GM10266 (cell line): Measurements from ENCODE around the gene SPOCK2.
A peak's percentile ranks its signal among the peaks of the same experiment; 100 is the strongest.
"Not testable (repeated sequence)": the region's sequence is repeated elsewhere in the genome, so short reads cannot be mapped to it uniquely, and the experiment has no call there.

Experiments used
- DNase-seq: peaks from one replicate; pipeline ENCODE4 v3.0.0; 2012; ENCODE audit errors: extremely low spot score
- TF ChIP-seq, protein P1 (sequence below): IDR thresholded peaks from 2 replicates; pipeline ENCODE4 v1.5.1; 2012; ENCODE audit warnings: mild to moderate bottlenecking, low read depth; ENCODE audit not compliant: control insufficient read depth, insufficient read depth; ENCODE audit errors: missing control alignments

The SPOCK2 gene, protein sequence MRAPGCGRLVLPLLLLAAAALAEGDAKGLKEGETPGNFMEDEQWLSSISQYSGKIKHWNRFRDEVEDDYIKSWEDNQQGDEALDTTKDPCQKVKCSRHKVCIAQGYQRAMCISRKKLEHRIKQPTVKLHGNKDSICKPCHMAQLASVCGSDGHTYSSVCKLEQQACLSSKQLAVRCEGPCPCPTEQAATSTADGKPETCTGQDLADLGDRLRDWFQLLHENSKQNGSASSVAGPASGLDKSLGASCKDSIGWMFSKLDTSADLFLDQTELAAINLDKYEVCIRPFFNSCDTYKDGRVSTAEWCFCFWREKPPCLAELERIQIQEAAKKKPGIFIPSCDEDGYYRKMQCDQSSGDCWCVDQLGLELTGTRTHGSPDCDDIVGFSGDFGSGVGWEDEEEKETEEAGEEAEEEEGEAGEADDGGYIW

DNA sequence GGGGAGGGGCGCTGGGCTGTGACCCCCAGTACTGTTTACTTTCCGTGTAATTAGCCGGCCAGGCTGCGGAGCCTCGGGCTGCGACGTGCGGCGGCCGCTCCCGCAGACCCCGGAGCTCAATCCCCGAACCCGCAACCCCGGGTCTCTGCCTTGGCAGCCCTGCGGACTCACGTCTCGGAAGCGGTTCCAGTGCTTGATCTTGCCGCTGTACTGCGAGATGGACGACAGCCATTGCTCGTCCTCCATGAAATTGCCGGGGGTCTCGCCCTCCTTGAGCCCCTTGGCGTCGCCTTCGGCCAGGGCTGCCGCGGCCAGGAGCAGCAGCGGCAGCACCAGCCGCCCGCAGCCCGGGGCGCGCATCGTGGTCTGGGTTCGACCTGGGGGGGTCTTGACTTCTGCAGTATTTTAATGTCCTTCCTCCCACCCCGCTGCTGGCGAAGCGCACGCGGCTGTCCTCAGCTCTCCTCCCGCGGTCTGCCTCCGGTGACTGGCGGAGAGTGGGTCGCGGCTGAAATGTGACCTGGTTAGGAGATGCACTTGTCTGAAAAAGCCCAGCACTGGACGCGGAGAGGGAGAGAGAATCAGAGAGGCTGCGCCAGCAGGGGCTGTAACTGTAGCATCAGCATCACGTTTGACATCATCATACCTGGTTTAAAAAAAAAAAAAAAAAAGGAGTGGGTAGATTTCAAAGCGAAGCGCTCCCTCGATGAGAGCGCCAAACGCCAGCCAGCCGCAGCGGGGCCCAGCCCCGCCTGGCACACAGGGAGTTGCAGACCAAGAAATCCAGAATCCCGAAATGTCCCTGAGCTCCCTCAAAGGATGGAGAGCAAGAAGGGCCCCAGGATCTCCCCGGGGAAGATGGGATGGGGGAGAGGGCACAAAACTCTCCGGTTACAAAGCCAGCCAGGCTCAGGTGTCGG is at the start of gene SPOCK2:
Gene SPOCK2 (minus strand): TSS at position 583 of the 920 bp plus-strand sequence. CDS start 223 bp downstream, at position 360.
- TF ChIP-seq, protein P1, sequence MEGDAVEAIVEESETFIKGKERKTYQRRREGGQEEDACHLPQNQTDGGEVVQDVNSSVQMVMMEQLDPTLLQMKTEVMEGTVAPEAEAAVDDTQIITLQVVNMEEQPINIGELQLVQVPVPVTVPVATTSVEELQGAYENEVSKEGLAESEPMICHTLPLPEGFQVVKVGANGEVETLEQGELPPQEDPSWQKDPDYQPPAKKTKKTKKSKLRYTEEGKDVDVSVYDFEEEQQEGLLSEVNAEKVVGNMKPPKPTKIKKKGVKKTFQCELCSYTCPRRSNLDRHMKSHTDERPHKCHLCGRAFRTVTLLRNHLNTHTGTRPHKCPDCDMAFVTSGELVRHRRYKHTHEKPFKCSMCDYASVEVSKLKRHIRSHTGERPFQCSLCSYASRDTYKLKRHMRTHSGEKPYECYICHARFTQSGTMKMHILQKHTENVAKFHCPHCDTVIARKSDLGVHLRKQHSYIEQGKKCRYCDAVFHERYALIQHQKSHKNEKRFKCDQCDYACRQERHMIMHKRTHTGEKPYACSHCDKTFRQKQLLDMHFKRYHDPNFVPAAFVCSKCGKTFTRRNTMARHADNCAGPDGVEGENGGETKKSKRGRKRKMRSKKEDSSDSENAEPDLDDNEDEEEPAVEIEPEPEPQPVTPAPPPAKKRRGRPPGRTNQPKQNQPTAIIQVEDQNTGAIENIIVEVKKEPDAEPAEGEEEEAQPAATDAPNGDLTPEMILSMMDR, result no peak
- DNase-seq, result peak; percentile 66

DNA sequence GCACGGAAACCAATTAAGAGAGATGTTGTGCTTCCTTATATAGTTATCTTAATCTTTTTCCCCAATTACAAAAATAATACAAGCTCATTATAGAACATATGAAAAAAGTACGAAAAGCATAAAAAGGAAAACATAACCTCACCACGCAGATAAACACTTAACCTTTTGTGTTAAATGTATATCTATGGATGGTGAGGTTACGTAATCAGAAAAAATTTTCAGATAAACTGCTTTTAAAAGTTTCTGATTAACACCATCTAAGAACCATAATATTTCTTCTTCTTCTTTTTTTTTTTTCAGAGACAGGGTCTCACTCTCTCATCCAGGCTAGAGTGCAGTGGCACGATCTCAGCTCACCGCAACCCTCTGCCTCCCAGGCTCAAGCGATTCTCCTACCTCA is 49.2 kb upstream of the SPOCK2 start:
- no peak for DNase-seq
- TF ChIP-seq, protein P1, result no peak

DNA sequence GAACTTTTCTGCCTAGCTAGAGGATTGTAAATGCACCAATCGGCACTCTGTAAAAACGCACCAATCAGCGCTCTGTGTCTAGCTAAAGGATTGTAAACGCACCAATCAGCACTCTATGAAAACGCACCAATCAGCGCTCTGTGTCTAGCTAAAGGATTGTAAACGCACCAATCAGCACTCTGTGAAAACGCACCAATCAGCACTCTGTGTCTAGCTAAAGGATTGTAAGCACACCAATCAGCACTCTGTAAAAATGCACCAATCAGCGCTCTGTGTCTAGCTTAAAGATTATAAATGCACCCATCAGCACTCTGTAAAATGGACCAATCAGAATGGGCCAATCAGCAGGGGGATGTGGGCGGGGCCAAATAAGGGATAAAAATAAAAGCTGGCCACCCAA is 47.9 kb upstream of the SPOCK2 start:
- DNase-seq, result not testable (repeated sequence)

DNA sequence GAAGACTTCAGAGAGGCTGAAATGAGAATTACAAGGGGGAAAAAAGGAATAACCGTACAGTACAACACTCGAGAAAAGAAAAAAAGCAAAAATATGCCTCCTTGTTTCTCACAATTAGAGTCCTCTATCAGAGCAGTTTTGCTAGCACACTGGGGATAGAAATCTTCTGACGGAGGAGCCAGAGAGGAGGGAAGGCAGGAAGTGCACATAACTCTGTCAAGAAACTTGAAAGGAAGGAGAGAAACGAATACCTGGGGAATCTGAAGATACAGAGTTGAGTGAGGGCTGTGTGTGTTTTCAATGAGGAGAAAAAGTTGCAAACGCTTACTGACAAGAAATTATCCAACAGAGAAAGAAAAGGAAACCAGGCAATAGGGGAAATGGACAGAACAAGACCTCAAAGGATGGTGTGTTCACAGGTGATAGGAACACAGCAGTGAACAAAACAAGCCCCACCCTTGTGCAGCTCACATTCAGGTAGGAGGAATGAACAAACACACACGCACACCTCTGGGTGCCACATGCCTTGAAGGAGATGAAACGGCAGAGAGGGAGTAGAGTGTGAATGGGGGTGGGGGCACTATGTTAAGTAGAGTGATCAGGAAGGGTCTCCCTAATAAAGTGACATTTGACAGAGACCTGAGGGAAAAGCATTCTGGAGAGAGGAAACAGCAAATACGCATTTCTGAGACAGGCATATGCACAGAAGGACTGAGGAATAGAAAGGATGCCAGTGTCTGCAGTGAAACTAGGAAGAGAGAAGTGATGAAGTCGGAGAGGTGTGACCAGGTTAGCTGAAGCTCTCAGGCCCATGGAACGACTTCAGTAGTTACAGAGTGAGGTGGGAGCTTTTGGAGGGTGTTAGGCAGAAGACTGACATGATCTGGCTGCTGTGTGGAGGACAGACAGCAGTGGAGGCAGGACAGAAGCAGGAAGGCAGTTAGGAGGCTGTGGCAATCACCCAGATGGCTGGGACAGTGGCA is 46.7 kb upstream of the SPOCK2 start:
- no peak for DNase-seq
- TF ChIP-seq, protein P1, result no peak

DNA sequence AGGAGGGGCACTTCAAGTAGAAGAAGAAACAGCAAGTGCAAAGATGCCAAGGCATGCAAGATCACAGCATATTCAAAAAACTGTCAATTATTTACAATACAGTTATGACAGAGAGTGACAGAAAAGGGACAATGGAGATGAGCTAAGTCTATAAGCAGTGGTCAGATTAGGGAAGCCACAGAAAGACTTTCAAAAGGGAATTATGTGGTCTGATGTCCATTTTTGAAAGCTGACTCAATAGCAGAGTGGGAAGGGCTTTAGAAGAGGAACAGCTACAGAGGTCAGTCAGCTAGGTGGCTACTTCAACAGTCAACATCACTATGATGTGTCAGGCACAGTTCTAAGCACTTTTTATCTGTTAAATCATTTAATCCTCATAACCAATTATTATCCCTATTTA is 45.2 kb upstream of the SPOCK2 start:
- TF ChIP-seq, protein P1, result no peak
- peak; percentile 43 for DNase-seq

DNA sequence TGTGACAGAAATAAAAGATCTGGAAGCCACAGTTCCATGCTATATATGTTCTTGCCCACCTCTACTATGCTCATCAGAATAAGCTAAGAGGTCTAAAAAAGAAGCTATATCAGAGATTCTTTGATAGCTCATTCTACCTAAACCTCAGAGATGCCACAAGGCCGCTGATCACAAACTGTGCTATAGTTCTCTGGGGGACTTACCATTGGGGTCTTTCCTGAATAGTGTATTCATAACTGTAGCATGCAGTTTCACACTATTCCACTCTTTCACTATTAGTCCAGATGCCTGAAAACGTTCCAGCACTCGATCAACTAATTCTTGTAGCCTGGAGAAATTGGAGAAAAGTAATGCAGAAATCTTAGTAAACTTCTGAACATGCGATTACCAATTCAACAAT is 44.5 kb upstream of the SPOCK2 start:
- DNase-seq, result no peak
- TF ChIP-seq, protein P1, result no peak

DNA sequence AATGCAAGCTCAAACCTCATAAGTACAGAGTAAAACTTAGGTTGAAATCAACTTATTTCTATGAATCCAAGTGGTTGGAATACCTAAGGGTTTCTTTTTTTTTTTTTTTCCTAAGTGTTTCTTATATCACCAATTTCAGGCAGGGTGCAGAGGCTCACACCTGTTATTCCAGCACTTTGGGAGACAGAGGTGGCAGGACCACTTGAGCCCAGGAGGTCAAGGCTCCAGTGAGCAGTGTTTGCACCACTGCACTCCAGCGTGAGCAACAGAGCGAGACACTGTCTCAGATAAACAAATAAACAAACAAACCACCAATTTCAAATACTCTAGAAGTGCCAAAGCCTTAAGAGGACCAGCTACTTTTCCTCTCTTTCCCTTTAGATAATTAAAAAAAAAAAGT is 39.2 kb upstream of the SPOCK2 start:
- no peak for DNase-seq
- TF ChIP-seq, protein P1, result no peak
